Kidney epithelial cell (primary cell): ENCODE data around the gene SMAD9. TPM values are rescaled to one million over a fixed set of nuclear protein-coding genes. Genes with fewer than 3 reads are reported as not detected.
"Not testable (repeated sequence)": the region's sequence is repeated elsewhere in the genome, so short reads cannot be mapped to it uniquely, and the experiment has no call there.

Source experiments
- DNase-seq: peaks from one replicate; pipeline ENCODE4 v3.0.0-alpha.2; 2010; ENCODE audit warnings: low read depth
- H3K27me3 ChIP-seq: 2 replicates; pipeline ENCODE4 v1.6.0; 2011; ENCODE audit warnings: low read length; ENCODE audit not compliant: control insufficient read depth, insufficient read depth
- H3K36me3 ChIP-seq: 2 replicates; pipeline ENCODE4 v1.5.1; 2011; ENCODE audit warnings: low read length; ENCODE audit not compliant: control insufficient read depth, insufficient read depth
- H3K4me3 ChIP-seq: 2 replicates; pipeline ENCODE4 v1.5.1; 2011; ENCODE audit warnings: low read depth, mild to moderate bottlenecking, control low read depth, low read length
- total RNA-seq: library from RNA; depleted of rRNA; stranded (reverse); fragments of >200 nt; gene quantifications from 2 replicates; pipeline ENCODE4 v1.2.3, GENCODE V29; 2015
- TF ChIP-seq, protein P1 (sequence below): IDR thresholded peaks from 2 replicates; pipeline ENCODE4 v1.5.1; 2011; ENCODE audit warnings: mild to moderate bottlenecking, moderate library complexity, low read length, control low read depth, inconsistent platforms; ENCODE audit not compliant: insufficient read depth, poor library complexity, severe bottlenecking

Gene SMAD9
- total RNA-seq, 1 donor from 2014 or later: 0.38 TPM

GRCh38 chr13:36888645-36889044 is 31.4 kb downstream of the SMAD9 start:
- no peak for DNase-seq
- TF ChIP-seq, protein P1, sequence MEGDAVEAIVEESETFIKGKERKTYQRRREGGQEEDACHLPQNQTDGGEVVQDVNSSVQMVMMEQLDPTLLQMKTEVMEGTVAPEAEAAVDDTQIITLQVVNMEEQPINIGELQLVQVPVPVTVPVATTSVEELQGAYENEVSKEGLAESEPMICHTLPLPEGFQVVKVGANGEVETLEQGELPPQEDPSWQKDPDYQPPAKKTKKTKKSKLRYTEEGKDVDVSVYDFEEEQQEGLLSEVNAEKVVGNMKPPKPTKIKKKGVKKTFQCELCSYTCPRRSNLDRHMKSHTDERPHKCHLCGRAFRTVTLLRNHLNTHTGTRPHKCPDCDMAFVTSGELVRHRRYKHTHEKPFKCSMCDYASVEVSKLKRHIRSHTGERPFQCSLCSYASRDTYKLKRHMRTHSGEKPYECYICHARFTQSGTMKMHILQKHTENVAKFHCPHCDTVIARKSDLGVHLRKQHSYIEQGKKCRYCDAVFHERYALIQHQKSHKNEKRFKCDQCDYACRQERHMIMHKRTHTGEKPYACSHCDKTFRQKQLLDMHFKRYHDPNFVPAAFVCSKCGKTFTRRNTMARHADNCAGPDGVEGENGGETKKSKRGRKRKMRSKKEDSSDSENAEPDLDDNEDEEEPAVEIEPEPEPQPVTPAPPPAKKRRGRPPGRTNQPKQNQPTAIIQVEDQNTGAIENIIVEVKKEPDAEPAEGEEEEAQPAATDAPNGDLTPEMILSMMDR: no peak
- H3K36me3 ChIP-seq: no peaks in the 10 kb centered on the region
- H3K4me3 ChIP-seq: no peak overlapping the region
- no peaks in the 10 kb centered on the region for H3K27me3 ChIP-seq

DNA sequence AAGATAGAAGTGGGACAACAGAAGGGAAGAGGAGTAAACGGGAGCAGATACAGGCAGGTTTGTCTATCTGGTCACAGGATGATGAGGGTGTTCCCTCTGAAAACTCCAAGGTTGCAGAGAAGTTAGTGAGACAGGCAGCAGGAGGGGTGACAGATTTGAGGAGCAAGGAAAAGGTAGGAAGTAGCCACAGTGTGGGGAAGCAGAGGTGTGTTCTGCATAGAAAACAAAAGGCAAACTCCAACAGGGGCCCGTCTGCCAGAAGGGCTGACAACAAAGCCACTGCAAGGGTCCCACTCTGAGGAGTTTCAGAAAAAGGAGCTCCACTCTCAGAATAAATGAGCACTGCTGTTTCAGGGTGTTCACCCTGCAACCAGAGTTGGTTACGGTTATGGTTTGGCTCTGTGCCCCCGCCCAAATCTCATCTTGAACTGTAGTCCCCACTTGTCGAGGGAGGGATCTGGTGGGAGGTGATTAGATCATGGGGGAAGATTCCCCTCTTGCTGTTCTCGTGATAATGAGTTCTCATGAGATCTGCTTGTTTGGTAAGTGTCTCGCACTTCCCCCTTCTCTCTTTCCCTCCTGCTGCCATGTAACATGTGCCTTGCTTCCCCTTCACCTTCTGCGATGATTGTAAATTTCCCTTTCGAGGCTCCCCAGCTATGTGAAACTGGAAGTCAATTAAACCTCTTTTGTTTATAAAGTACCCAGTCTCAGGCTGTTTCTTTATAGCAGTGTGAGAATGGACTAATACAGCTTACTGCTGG is 32.1 kb downstream of the SMAD9 start:
- TF ChIP-seq, protein P1: no peak
- Histone ChIP-seq H3K27me3 (no peaks in the 10 kb centered on the region), H3K36me3 (no peaks in the 10 kb centered on the region), H3K4me3 (no peak overlapping the region)
- no peak for DNase-seq

GRCh38 chr13:36885901-36886300 is 34.1 kb downstream of the SMAD9 start:
- no peak for DNase-seq
- Histone ChIP-seq H3K36me3 (no peaks in the 10 kb centered on the region), H3K27me3 (no peaks in the 10 kb centered on the region), H3K4me3 (no peak overlapping the region)
- TF ChIP-seq, protein P1: no peak

- H3K36me3 ChIP-seq: no peaks in the 10 kb centered on the region
- TF ChIP-seq, protein P1: no peak
These were observed 35.8 kb downstream of the SMAD9 start for GRCh38 chr13:36884235-36884634.

GRCh38 chr13:36883824-36884223 is 36.2 kb downstream of the SMAD9 start:
- Histone ChIP-seq H3K4me3 (no peak overlapping the region), H3K27me3 (no peaks in the 10 kb centered on the region), H3K36me3 (no peaks in the 10 kb centered on the region)
- TF ChIP-seq, protein P1: no peak
- DNase-seq: no peak

More at GRCh38 chr13:36884235-36884634, 35.8 kb downstream of the SMAD9 start:
- DNase-seq: no peak
- no peaks in the 10 kb centered on the region for H3K27me3 ChIP-seq
- H3K4me3 ChIP-seq: no peak overlapping the region

- H3K36me3 ChIP-seq, H3K4me3 ChIP-seq, DNase-seq, H3K27me3 ChIP-seq: not testable (repeated sequence)
These were observed 36.6 kb downstream of the SMAD9 start for GRCh38 chr13:36883392-36883791.
